GM18526 (cell line): Measurements from ENCODE around the gene ST6GALNAC3.

Experiments
- POLR2A ChIP-seq: IDR thresholded peaks from 3 replicates; pipeline ENCODE4 v1.6.1; 2011; ENCODE audit not compliant: insufficient read length; ENCODE audit errors: extremely low read depth

The ST6GALNAC3 gene

DNA sequence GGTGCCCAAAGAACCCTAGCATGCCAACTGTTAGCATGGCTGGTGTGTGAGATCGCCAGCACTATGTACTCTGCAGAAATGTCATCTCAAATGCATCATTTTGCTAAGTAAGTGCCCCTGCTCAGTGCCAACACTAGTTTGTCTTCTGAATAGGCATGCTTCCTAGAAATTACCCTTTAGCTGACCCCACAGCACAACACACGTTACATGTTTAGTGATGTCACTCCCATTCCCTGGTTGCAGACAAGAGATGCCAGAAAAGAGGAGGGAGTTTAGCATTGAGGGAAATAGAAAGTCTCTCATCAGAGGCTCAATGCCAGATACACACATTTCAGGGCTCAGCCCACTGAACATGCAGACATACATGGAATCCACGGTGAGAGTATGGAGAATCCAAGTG, 9.3 kb upstream of the ST6GALNAC3 start:
- TF ChIP-seq POLR2A: no peak

DNA sequence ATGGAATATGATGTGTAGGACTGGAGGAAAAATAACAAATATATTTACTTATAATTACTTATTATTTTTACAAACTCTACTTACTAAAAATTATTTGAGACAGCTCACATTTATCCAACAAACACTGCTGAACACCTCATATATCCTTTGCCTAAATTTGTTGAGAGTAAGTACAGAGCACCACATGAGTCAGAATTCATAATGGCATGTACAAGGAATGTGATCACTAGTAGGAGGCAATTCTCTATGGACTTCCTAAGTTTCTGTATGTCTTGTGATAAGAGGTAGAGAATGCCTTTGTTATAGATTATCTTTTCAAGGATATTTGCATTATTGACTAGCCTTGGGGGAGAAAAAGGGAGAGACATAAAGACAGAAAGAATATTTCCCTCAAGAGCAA, 8.2 kb upstream of the ST6GALNAC3 start:
- TF ChIP-seq POLR2A: no peak

DNA sequence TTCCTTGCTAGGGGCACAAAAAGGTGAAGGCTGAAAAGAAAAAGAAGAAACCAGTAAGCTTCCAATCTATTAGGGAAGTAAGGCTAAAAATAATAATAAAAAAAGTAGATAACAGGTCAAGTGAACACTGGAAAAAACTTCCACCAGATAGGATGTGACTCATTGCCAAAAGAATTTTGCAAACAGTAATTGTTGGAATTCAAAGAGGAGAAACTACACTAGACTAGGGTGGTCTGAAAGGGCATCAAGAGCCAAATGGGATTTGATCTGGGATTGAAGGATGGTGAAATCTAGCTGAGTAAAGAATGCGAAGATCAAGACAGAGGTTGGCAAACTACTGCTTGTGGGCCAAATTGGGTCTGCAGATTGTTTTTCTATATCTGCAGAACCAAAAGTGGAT, 6.0 kb upstream of the ST6GALNAC3 start:
- no peak for TF ChIP-seq POLR2A

DNA sequence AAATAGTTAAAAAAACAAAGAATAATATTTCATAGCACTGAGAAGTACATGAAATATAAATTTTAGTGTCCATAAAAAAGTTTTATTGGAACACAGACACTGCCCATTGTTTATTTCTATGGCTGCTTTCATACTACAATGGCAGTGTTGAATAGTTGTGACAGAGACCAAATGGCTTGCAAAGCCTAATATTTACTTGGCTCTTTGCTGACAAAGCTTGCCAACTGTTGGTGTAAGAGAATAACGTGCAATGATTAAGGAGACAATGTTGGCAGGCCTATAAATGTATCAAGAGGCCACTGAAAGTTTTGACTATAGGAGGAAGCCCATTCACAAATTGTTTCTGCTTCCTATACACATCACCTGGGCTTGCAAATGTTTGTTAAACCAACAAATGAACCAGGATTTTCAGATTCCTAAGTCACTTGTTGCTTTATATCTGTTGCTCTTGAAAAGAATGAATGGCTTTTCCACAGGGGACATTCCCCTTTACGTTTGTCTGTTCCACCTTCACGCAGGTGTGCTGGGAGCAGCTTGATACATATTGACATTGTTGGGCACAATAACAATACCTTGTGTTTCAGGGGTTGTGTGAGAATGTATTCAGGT, 5.5 kb upstream of the ST6GALNAC3 start:
- no peak for TF ChIP-seq POLR2A

DNA sequence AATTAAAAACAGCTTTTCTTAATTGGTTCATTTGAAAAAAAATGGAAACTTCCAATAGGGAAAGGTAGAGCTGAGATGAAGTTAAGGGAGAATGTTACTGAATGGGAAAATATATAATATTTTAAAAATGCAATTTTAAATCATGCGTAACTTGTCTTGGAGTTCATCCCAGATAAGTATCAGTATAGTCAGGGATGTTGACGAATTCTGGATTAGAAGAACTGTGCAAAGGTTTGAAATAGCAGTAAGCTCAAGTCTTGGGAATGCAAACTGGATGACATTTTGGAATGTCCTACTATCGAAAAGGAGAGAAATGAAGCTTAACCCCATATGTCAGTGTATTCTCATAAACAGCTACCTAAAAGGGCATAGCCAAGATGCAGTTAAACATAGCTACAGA, 4.0 kb upstream of the ST6GALNAC3 start:
- TF ChIP-seq POLR2A: no peak

DNA sequence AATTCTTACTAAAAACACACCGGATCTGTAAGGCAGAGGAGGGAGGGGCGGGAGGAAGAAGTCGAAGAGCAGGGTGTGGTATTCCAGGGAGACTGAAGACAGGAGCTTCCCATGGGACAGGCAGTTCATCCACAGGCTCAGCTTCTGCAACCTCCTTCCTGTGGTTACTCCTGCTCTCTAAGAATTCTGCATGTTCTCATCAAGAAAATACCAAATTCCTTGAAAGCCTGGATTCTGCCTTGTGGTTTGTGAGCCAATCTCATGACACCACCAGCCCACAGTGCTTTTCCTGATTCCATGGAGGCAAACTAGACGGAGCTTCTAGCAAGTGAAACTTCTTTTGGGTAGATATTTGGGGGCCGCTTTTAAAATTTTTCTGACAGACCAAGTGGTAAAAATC, 1.1 kb upstream of the ST6GALNAC3 start:
- TF ChIP-seq POLR2A: no peak

DNA sequence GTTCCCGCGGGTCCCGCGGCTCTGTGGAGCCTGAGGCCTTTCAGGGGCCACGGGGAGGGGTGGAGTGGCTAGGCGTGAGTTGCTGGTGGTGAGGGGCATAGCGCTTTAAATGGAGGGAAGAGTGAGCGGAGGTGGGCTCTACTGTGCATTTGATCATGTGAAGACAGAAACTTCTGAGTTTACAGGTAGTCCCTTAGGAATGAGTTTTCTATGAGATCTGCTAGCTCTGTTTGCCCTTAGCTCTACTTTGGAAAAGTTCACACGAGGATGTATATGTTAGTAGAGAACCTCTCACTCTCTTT, 593 bp downstream of the ST6GALNAC3 start:
- TF ChIP-seq POLR2A: no peak

DNA sequence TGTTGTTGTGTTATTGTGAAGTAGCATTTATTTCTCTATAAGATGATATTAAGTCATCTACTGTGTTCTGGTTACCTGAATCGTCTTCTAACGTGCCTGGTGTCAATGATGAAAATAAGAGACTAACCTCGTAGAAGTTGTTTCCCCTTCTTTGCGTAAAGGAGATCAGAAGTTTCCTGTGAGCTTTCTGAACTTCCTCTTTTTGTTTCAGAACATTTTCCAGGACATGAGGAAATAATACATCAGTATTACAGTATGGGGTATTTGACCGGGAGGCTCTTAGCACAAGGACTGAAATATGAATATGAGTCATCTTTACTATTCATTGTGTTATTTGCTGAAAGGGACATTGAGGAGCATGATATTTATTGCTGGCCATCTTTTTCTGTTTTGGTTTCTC, 1.3 kb downstream of the ST6GALNAC3 start:
- no peak for TF ChIP-seq POLR2A

DNA sequence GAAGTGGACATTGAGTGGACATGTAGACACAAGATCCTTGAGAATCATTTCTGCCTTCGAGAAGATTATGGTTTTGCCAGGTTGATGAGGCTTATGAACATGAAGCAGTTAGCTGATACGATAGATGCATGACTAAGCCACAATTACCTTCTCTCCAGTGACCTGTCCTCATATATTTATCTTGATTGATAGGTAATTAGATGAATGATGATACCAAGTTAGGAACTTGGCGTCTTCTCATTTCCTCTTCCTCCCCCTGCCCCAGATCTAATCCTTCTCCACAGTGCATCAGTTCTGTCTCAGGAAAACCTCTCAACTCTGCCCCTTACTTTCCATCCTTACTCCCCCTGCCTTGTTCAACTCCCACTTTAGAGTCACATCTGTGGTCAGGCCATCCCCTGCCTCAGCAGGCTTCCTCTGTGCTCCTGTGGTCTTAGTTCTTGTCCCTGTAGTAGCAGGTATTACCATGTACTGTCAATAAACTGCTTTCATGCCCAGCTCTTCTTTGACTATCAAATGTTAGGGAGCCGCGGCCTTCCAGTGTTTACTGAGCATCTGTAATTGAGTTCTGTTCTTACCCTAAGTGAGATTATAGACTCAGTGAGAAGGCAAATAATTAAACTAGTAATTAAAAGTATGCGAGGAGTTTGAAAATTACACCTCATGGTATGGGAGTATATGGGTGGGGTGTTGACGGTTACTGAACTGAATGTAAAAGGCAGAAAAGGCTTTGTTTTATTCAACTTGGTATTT, 5.1 kb downstream of the ST6GALNAC3 start:
- TF ChIP-seq POLR2A: no peak

DNA sequence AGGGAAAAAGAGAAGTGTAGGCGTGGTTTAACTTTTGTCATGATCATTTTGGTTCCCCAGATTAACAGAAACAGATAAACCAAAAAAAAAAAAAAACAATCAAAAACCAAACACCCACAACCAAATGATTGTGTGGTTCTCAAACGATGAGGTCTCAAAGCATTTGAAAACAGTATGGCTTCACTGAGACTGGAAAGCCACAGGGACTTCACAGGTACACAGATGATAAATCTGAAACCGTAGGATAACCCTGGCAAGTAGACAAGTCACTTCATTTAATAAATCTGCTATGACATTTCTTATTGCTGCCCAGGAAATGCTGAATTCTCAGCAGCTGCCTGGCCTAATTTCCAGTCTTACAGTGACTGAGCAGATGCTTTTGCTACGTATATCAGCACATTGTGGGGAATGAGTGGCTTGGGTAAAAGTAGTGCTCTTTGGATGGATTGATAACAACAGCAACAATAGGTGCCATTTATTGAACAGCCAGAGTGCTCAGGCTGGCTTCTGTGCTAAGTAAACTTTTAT, 6.1 kb downstream of the ST6GALNAC3 start:
- no peak for TF ChIP-seq POLR2A

DNA sequence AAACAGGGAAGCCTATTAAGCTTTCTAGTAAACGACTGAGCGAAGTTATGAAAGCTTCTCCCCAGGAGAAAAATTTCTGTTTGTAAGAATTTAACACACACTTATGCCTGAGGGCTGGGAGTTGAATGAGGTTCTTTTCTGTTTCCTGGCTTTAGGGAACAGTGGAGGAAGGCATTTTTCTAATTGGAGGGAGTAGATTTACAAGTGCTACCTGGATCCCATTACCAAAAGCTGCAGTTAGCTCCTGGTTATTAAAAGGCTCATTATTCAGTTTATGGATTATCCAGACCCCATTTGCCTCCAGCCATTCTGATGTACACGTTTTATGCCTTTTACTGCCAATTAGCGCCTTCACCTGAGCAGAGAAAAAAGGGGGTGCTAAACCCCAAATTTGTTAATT, 7.5 kb downstream of the ST6GALNAC3 start:
- TF ChIP-seq POLR2A: no peak

DNA sequence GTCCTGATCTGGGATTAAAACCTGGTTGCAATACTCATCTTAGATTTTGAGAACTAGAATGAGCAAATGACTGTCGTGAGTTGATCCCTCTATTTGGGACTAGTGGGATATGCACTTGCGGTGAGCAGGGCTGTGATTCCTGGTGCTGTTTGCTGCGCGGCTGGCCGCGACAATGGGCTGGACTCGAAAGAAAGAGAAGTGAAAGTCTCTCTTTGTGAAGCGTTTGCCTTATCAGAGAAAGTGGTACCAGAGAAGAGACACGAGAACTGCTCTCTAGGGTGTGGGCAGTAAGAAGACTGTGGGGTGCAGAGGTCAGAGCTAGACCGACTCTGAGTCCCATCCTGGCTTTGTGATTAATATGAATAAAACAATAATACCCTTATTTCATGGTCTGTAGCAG, 8.6 kb downstream of the ST6GALNAC3 start:
- no peak for TF ChIP-seq POLR2A

DNA sequence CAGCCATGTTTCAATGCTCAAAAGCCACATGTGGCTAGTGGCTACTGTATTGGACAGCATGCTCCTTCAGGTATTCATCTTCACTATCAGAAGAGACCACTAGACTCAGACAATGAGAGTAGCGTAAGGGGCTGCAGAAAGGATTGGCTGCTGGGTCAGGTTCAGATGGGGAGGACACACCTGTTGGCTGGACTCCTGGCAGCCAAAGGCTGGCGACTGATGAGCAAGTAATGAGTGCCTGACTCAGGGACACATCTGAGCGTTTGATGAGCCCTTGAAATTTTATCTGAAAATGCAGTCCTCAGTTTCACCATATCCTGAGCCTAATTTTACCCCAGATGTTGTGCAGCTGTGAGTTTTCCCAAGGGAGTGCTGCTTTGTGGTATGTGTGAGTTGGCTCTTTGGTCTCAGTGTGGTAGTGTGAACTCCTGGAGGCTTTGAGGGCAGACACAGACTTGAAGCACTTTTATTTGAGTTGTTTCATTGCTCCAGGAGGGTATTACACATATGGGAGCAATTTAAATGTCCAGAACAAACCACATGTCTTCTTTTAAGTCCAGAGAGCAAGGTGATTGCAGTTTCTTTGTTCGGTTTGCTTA, 9.6 kb downstream of the ST6GALNAC3 start:
- no peak for TF ChIP-seq POLR2A

DNA sequence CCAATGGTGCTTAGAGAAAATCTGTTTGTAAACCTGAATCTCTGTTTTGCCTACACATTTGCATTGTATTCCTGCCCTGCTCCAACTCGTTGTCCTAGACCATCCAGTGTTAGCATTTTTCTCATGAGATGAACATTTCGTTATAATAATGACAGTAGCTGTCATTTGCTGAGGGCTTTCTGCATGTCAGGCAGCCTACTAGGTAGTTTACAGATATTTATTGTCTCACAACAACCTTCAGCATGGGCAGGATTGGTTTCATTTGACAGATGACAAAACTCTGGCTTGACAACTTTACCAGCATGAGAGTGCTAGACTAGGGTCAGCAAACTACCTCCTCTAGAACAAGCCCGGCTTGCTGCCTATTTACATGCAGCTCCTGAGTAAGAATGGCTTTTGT, 10.1 kb downstream of the ST6GALNAC3 start:
- no peak for TF ChIP-seq POLR2A

DNA sequence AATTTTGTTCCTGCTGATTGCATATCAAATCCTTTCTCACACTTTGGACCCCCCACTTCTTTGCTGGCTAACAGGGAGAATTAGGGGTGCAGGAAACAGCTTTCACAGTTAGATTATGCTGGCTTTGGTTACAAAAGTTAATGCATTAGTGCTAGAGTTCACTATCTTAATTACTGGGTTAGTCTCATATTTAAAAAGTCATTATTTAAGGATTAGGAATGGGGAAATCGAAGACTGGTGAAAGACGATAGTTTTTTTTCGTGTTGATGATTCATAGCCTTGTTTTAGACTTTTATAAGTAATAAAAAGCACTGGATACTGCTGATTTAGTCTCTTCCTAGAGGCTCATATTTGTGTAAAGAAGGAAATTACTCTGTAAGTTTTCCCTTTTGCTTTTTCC, 11.6 kb downstream of the ST6GALNAC3 start:
- no peak for TF ChIP-seq POLR2A

DNA sequence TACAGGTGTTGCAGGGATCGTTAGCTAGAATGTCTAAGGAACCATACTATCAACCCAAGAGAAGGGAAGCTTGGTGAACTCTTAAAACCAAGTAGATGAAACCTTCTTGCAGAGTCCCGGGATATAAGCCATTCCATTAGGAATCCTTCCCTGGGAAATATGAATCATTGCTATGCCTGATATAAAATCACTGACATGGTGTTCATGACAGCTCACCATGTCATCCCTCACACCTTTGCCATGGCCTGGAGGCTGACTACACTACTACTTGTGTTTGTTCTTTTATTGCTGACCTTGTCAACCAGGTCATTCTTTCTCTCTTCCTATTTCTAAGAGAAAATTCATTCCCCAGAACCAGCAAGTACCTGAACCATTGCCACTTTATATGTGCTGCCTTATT, 12.1 kb downstream of the ST6GALNAC3 start:
- TF ChIP-seq POLR2A: no peak
